HepG2 (cell line): Measurements from ENCODE around the gene OGFR. TPM values are rescaled to one million over a fixed set of nuclear protein-coding genes. Genes with fewer than 3 reads are reported as not detected.
A peak's percentile ranks its signal among the peaks of the same experiment; 100 is the strongest.

ENCODE experiments used
- GZF1 ChIP-seq: sonication (generic); formaldehyde crosslinking; IDR thresholded peaks from 2 replicates; pipeline ENCODE4 v1.5.1; 2020; ENCODE audit warnings: mild to moderate bottlenecking, missing genetic modification reagents
- KDM5B ChIP-seq: sonication (generic); formaldehyde crosslinking; IDR thresholded peaks from 2 replicates; pipeline ENCODE4 v1.4.0; 2020; ENCODE audit warnings: missing genetic modification reagents, mild to moderate bottlenecking, borderline replicate concordance
- ZBTB40 ChIP-seq, 2 experiments: fragments of 450-650 bp in 1 of 2; sonication (generic) in 1 of 2; formaldehyde crosslinking in 1 of 2; IDR thresholded peaks; 2 replicates each; pipeline versions ENCODE4 v1.6.1 to v1.8.0; 2016 to 2022; ENCODE audit warnings: antibody characterized with exemption in 1 of 2, mild to moderate bottlenecking in 1 of 2, missing genetic modification reagents in 1 of 2
- ZNF225 ChIP-seq: sonication (generic); formaldehyde crosslinking; IDR thresholded peaks from 2 replicates; pipeline ENCODE4 v1.4.0; 2020; ENCODE audit warnings: mild to moderate bottlenecking, missing genetic modification reagents
- polyA plus RNA-seq, 8 experiments: library from polyadenylated mRNA; depleted of rRNA in 3 of 8; stranded (reverse) in 7 of 8; unstranded in 1 of 8; fragments of >200 nt; fragmentation: Illumina TruSeq in 4 of 8; extraction: Trizol in 4 of 8; gene quantifications; 2 replicates each; pipeline versions ENCODE4 v1.2.1 to v1.2.3, GENCODE V29; 2011 to 2016; ENCODE audit warnings: low read depth in 4 of 8, missing spikeins in 1 of 8, mixed read lengths in 1 of 8; ENCODE audit not compliant: insufficient read depth in 1 of 8
- total RNA-seq, 5 experiments: library from RNA; depleted of rRNA; stranded (reverse); fragments of >200 nt; fragmentation: Illumina TruSeq; extraction: Trizol; gene quantifications; 2 replicates each; pipeline ENCODE4 v1.2.3, GENCODE V29; 2016; ENCODE audit warnings: low read depth in 1 of 5
- TF ChIP-seq, protein P1 (sequence below): sonication (generic); formaldehyde crosslinking; IDR thresholded peaks from 2 replicates; pipeline ENCODE4 v1.8.1; 2023; ENCODE audit warnings: mild to moderate bottlenecking, inconsistent platforms, moderate library complexity, missing genetic modification reagents, borderline replicate concordance

OGFR gene
- total and polyA plus RNA-seq, 2 of the 13 experiments (the other 11 are each of a cell fraction or from before 2014, with no cell fraction given), result 47.7 to 81.8 TPM

GRCh38 chr20:62788607-62789006 is 16.0 kb upstream of the OGFR start (continued):
- TF ChIP-seq GZF1, result no peak
- TF ChIP-seq KDM5B (CRISPR knock-in tag), result 0 out of 2 replicates have a peak, but pooled peaks have one; percentile 27
- TF ChIP-seq ZNF225, result peak; percentile 38; the same call in 1 of the 2 replicates
- TF ChIP-seq, protein P1, sequence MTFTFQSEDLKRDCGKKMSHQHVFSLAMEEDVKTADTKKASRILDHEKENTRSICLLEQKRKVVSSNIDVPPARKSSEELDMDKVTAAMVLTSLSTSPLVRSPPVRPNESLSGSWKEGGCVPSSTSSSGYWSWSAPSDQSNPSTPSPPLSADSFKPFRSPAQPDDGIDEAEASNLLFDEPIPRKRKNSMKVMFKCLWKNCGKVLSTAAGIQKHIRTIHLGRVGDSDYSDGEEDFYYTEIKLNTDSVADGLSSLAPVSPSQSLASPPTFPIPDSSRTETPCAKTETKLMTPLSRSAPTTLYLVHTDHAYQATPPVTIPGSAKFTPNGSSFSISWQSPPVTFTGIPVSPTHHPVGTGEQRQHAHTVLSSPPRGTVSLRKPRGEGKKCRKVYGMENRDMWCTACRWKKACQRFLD (CRISPR knock-in tag), result no peak
- TF ChIP-seq ZBTB40 (IDR thresholded peaks at IDR 0.05), result no peak
- 0 out of 2 replicates have a peak, but pooled peaks have one; percentile 42 for TF ChIP-seq ZBTB40 (CRISPR knock-in tag; IDR thresholded peaks at IDR 0.05)
